SK-N-SH (cell line): Measurements from ENCODE around the gene TPST2. TPM values are rescaled to one million over a fixed set of nuclear protein-coding genes. Genes with fewer than 3 reads are reported as not detected.

Experiments used
- CTCF ChIA-PET: fragments of 300-600, 350-600 bp; formaldehyde crosslinking; extraction: SDS; loops from one replicate; lab custom pipeline; 2021; lab: Yijun Ruan, JAX
- POLR2A ChIA-PET: fragments of 350-600 bp; sonication (Branson Sonifier 250); formaldehyde crosslinking; extraction: SDS; loops from one replicate; lab custom pipeline; 2020; ENCODE audit warnings: antibody characterized with exemption, inconsistent platforms; lab: Yijun Ruan, JAX
- DNase-seq: peaks from one replicate; pipeline ENCODE4 v3.0.0; 2012
- H2AFZ ChIP-seq: fragments of 200-600 bp; sonication (generic); 2 replicates; pipeline ENCODE4 v1.8.1; 2016; ENCODE audit warnings: antibody characterized with exemption, mild to moderate bottlenecking, low read depth
- H3F3A ChIP-seq: fragments of 200-600 bp; sonication (generic); replicated peaks from 2 replicates; pipeline ENCODE3; 2016; ENCODE audit warnings: antibody characterized with exemption, mild to moderate bottlenecking; ENCODE audit not compliant: insufficient read depth
- H3K27ac ChIP-seq, 2 experiments: fragments of 200-500 bp in 1 of 2; fragments of 200-600 bp in 1 of 2; sonication (Bioruptor generic) in 1 of 2; sonication (generic), shearing (Covaris generic) in 1 of 2; 2 replicates each; pipeline versions ENCODE4 v1.5.1 to v1.6.1; 2014 to 2016; ENCODE audit warnings: low read depth in 2 of 2, inconsistent platforms in 1 of 2, low read length in 1 of 2, mild to moderate bottlenecking in 1 of 2, mixed read lengths in 1 of 2
- H3K27me3 ChIP-seq: fragments of 200-600 bp; sonication (generic), shearing (Covaris generic); 2 replicates; pipeline ENCODE4 v1.6.1; 2016; ENCODE audit warnings: mixed run types; ENCODE audit not compliant: insufficient read depth
- H3K36me3 ChIP-seq, 2 experiments: fragments of 200-500 bp in 1 of 2; fragments of 200-600 bp in 1 of 2; sonication (Bioruptor generic) in 1 of 2; sonication (generic) in 1 of 2; replicated peaks in 1 of 2; 2 replicates each; pipeline versions ENCODE3 to v1.5.1; 2014 to 2016; ENCODE audit warnings: low read length in 1 of 2, mild to moderate bottlenecking in 1 of 2; ENCODE audit not compliant: insufficient read depth in 2 of 2, control insufficient read depth in 1 of 2
- H3K4me1 ChIP-seq, 2 experiments: fragments of 200-500 bp in 1 of 2; fragments of 200-600 bp in 1 of 2; sonication (Bioruptor generic) in 1 of 2; sonication (generic), shearing (Covaris generic) in 1 of 2; 2 replicates each; pipeline versions ENCODE4 v1.5.1 to v1.6.1; 2014 to 2016; ENCODE audit warnings: low read depth in 1 of 2, low read length in 1 of 2, mixed run types in 1 of 2; ENCODE audit not compliant: insufficient read depth in 2 of 2, control insufficient read depth in 1 of 2
- H3K4me2 ChIP-seq: fragments of 200-600 bp; sonication (generic), shearing (Covaris generic); 2 replicates; pipeline ENCODE4 v1.6.1; 2017; ENCODE audit warnings: mixed run types
- H3K4me3 ChIP-seq, 2 experiments: fragments of 200-500 bp in 1 of 2; fragments of 200-600 bp in 1 of 2; sonication (Bioruptor generic) in 1 of 2; sonication (generic), shearing (Covaris generic) in 1 of 2; 2 replicates each; pipeline versions ENCODE4 v1.5.1 to v1.8.1; 2014 to 2016; ENCODE audit warnings: low read depth in 2 of 2, inconsistent platforms in 1 of 2, low read length in 1 of 2, mild to moderate bottlenecking in 1 of 2, mixed read lengths in 1 of 2, moderate library complexity in 1 of 2
- H3K79me2 ChIP-seq: fragments of 200-600 bp; sonication (generic); 2 replicates; pipeline ENCODE4 v1.8.1; 2017; ENCODE audit warnings: mild to moderate bottlenecking; ENCODE audit not compliant: insufficient read depth
- H3K9ac ChIP-seq: fragments of 200-600 bp; sonication (generic); 2 replicates; pipeline ENCODE4 v1.6.1; 2017; ENCODE audit warnings: mixed run types
- H3K9me2 ChIP-seq: fragments of 200-600 bp; sonication (generic); 2 replicates; pipeline ENCODE4 v1.6.1; 2017; ENCODE audit warnings: mixed run types
- H3K9me3 ChIP-seq: fragments of 200-600 bp; sonication (generic); 2 replicates; pipeline ENCODE4 v1.6.1; 2017; ENCODE audit warnings: mixed run types, mild to moderate bottlenecking, moderate library complexity
- H4K20me1 ChIP-seq: fragments of 200-600 bp; sonication (generic); 2 replicates; pipeline ENCODE4 v1.6.1; 2017; ENCODE audit warnings: mild to moderate bottlenecking, mixed run types; ENCODE audit not compliant: insufficient read depth
- CHD2 ChIP-seq: fragments of 150-350 bp; IDR thresholded peaks from 2 replicates; pipeline ENCODE4 v1.6.1; 2018; ENCODE audit warnings: low read length; ENCODE audit not compliant: partially characterized antibody
- CTCF ChIP-seq: fragments of 200-600 bp; sonication (generic); IDR thresholded peaks from 2 replicates; pipeline ENCODE4 v1.6.1; 2017; ENCODE audit warnings: antibody characterized with exemption, mild to moderate bottlenecking, moderate library complexity
- EP300 ChIP-seq, 2 experiments: IDR thresholded peaks; 2 replicates each; pipeline versions ENCODE4 v1.4.0 to v1.6.1; 2012; ENCODE audit warnings: borderline replicate concordance in 1 of 2, low read depth in 1 of 2, low read length in 1 of 2
- EZH2phosphoT487 ChIP-seq: fragments of 200-600 bp; sonication (generic); IDR thresholded peaks from 2 replicates; pipeline ENCODE4 v1.6.1; 2017; ENCODE audit warnings: low read depth, mixed run types, mild to moderate bottlenecking, antibody characterized with exemption, moderate library complexity, borderline replicate concordance
- FOXJ3 ChIP-seq: sonication (generic); formaldehyde crosslinking; IDR thresholded peaks from 2 replicates; pipeline ENCODE4 v1.5.1; 2020; ENCODE audit warnings: mild to moderate bottlenecking, missing genetic modification reagents
- FOXM1 ChIP-seq: IDR thresholded peaks from 2 replicates; pipeline ENCODE4 v1.4.0; 2012; ENCODE audit warnings: low read depth, mild to moderate bottlenecking
- GATA2 ChIP-seq: sonication (generic); formaldehyde crosslinking; IDR thresholded peaks from 2 replicates; pipeline ENCODE4 v1.5.0; 2020; ENCODE audit warnings: mild to moderate bottlenecking, missing genetic modification reagents
- JUND ChIP-seq: IDR thresholded peaks from 2 replicates; pipeline ENCODE4 v1.4.0; 2012
- MXI1 ChIP-seq: IDR thresholded peaks from 2 replicates; pipeline ENCODE4 v1.6.1; 2012; ENCODE audit warnings: mild to moderate bottlenecking, low read depth, low read length, improper control_type of control experiment
- PBX3 ChIP-seq: IDR thresholded peaks from 2 replicates; pipeline ENCODE4; 2012
- SMC3 ChIP-seq: IDR thresholded peaks from 2 replicates; pipeline ENCODE4 v1.6.1; 2012; ENCODE audit warnings: low read depth, low read length, improper control_type of control experiment
- TEAD4 ChIP-seq: IDR thresholded peaks from 2 replicates; pipeline ENCODE4 v1.4.0; 2012; ENCODE audit warnings: mild to moderate bottlenecking, borderline replicate concordance; ENCODE audit not compliant: insufficient read depth
- USF1 ChIP-seq: IDR thresholded peaks from 2 replicates; pipeline ENCODE4 v1.4.0; 2012; ENCODE audit warnings: low read depth, borderline replicate concordance
- USF2 ChIP-seq: fragments of 150-350 bp; IDR thresholded peaks from 2 replicates; pipeline ENCODE4 v1.6.1; 2017; ENCODE audit warnings: antibody characterized with exemption, low read length, low read depth, borderline replicate concordance
- WGBS: methylation state at CpG from one replicate; pipeline ENCODE4 v1.1.6; 2017; ENCODE audit warnings: low lambda C conversion rate; 5-methylcytosine and 5-hydroxymethylcytosine counted together
- polyA plus RNA-seq, 3 experiments: library from polyadenylated mRNA; depleted of rRNA; stranded (reverse); fragments of >200 nt; gene quantifications; 2 replicates each; pipeline ENCODE4 v1.2.3, GENCODE V29; 2012

The TPST2 gene
- polyA plus RNA-seq, 1 of the 3 experiments (the other 2 are of a cell fraction) = 58.4 TPM

GRCh38 chr22:26570864-26571525, 18.9 kb downstream of the TPST2 start:
- Histone ChIP-seq H3K9me3 (no peaks in the 10 kb centered on the region), H3K27me3 (no peaks in the 10 kb centered on the region), H3K79me2 (peaks cover 39% of the 10 kb centered on the region), H4K20me1 (no peaks in the 10 kb centered on the region; the same call in 1 of the 2 replicates), H3K4me3 (no peak overlapping the region), H3K36me3 (peaks cover 0 to 2% of the 10 kb centered on the region in 2 experiments), H3K9me2 (no peaks in the 10 kb centered on the region), H3K4me2 (no peak overlapping the region), H3K9ac (no peak overlapping the region), H2AFZ (no peak overlapping the region), H3K4me1 (peaks cover 0 to 3% of the 10 kb centered on the region in 2 experiments; a peak in 1 of 4 replicates), H3F3A (no peaks in the 10 kb centered on the region), H3K27ac (no peak overlapping the region)
- TF ChIP-seq EP300 (IDR thresholded peaks at IDR 0.05; ENCODE audit: borderline replicate concordance in 1 of 2, low read depth in 1 of 2, low read length in 1 of 2) (no peak), FOXJ3 (CRISPR knock-in tag) (no peak), FOXM1 (no peak), MXI1 (no peak), PBX3 (no peak), CTCF (no peak), EZH2phosphoT487 (no peak), TEAD4 (no peak), USF2 (no peak), CHD2 (no peak), GATA2 (CRISPR knock-in tag) (no peak)
- CTCF ChIA-PET = no interaction called here
- POLR2A ChIA-PET = interaction anchor here (0.6 kb wide), 1 partner anchor 13 kb away, joined by 3 read pairs; no protein-coding TSS in a partner anchor
- no peak for DNase-seq
- WGBS = 96% methylated on average over 13 of the region's 13 CpGs

GRCh38 chr22:26570115-26570514, 19.8 kb downstream of the TPST2 start:
- DNase-seq = no peak
- TF ChIP-seq JUND (no peak), USF1 (no peak), SMC3 (no peak)
- Histone ChIP-seq H3K9me2 (no peaks in the 10 kb centered on the region), H3K4me2 (no peak overlapping the region), H3K9me3 (no peaks in the 10 kb centered on the region), H3K4me1 (peaks cover 0 to 3% of the 10 kb centered on the region in 2 experiments; a peak in 1 of 4 replicates), H3K9ac (no peak overlapping the region), H3K79me2 (peaks cover 33% of the 10 kb centered on the region), H3K4me3 (no peak overlapping the region), H3K27ac (no peak overlapping the region), H4K20me1 (no peaks in the 10 kb centered on the region; the same call in 1 of the 2 replicates), H3K27me3 (no peaks in the 10 kb centered on the region), H2AFZ (no peak overlapping the region), H3F3A (no peaks in the 10 kb centered on the region), H3K36me3 (peaks cover 0 to 2% of the 10 kb centered on the region in 2 experiments)
- CTCF ChIA-PET = no interaction called here
- 84% methylated on average over 9 of the region's 10 CpGs for WGBS
- POLR2A ChIA-PET = no interaction called here
